ENCODE results near the gene ATP2C1. TPM values are rescaled to one million over a fixed set of nuclear protein-coding genes. Genes with fewer than 3 reads are reported as not detected.
A peak's percentile ranks its signal among the peaks of the same experiment; 100 is the strongest.

The ATP2C1 gene
- total and polyA plus RNA-seq, 2 of the 13 experiments (the other 11 are each of a cell fraction or from before 2014, with no cell fraction given) = 32.4 to 37.6 TPM

DNA sequence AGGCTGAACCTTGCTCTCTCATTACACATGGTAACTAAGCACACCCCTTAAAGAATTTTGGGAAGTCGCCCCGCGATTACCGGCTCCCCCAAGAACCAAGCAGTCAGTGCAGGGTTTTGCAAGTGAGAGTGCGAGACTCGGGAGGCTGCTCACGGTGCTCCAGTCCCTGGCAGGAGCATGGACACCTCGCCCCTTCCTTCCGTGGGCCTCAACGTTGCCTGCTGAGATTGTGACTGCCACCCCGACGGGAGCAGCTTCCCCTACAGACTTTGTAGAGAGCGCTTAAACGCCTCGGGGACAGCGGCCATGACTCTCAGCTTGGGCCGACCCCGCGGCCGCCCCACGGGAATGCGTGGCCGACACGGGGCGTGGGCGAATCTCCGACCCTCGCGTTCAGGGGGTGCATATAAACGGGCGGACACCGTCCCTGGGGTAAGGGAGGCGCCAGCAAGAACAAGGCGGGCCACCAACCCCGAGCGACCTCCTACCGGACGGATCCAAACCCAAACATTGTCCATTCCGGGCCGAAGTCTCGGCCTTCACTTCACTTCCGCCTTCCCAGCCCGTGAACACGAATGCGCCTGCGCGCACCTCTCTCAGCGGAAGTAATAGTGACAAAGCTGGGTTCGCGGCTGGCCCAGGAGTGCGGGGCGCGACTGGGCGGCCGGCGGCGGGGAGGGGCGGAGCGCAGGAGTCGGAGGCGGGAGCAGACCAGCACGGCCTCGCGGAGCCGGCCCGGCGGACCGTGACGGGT is at the start of gene ATP2C1 (continued):
- TF ChIP-seq NCOR1 (IDR thresholded peaks at IDR 0.05; ENCODE audit: borderline replicate concordance, low read length) (no peak), KLF15 (CRISPR knock-in tag; IDR thresholded peaks at IDR 0.05; ENCODE audit: borderline replicate concordance) (no peak), SNRNP70 (IDR thresholded peaks at IDR 0.05; ENCODE audit: low read depth, low read length) (no peak), ZNF512 (CRISPR knock-in tag; IDR thresholded peaks at IDR 0.05) (no peak), AKAP8 (CRISPR knock-in tag; IDR thresholded peaks at IDR 0.05) (0 out of 2 replicates have a peak, but pooled peaks have one; percentile 41), ZNF296 (CRISPR knock-in tag; conservative IDR thresholded peaks at IDR 0.05) (no peak), STAG1 (CRISPR knock-in tag; IDR thresholded peaks at IDR 0.05) (no peak), ZNF776 (CRISPR knock-in tag; IDR thresholded peaks at IDR 0.05) (peak; percentile 29; the same call in 1 of the 2 replicates), ZNF317 (CRISPR knock-in tag; IDR thresholded peaks at IDR 0.05) (no peak), ZNF337 (CRISPR knock-in tag; IDR thresholded peaks at IDR 0.05; ENCODE audit: borderline replicate concordance, low read depth) (0 out of 2 replicates have a peak, but pooled peaks have one; percentile 67), GATAD2A (CRISPR knock-in tag; IDR thresholded peaks at IDR 0.05) (no peak), ZNF788 (CRISPR knock-in tag; IDR thresholded peaks at IDR 0.05; ENCODE audit: borderline replicate concordance) (peak; percentile 83; the same call in 1 of the 2 replicates), ZNF549 (CRISPR knock-in tag; IDR thresholded peaks at IDR 0.05) (no peak), MXD4 (CRISPR knock-in tag; IDR thresholded peaks at IDR 0.05) (no peak), MYNN (CRISPR knock-in tag; IDR thresholded peaks at IDR 0.05; ENCODE audit: low read depth) (no peak; the same call in 1 of the 2 replicates), SNAPC2 (CRISPR knock-in tag; IDR thresholded peaks at IDR 0.05) (0 out of 2 replicates have a peak, but pooled peaks have one; percentile 41), RAD21 (CRISPR knock-in tag; IDR thresholded peaks at IDR 0.05) (no peak), ZNF761 (CRISPR knock-in tag; conservative IDR thresholded peaks at IDR 0.05) (no peak), PAF1 (CRISPR knock-in tag; IDR thresholded peaks at IDR 0.05) (no peak), ZNF709 (CRISPR knock-in tag; IDR thresholded peaks at IDR 0.05) (no peak; the same call in none of the 2 replicates), ZSCAN21 (CRISPR knock-in tag; IDR thresholded peaks at IDR 0.05; ENCODE audit: borderline replicate concordance) (peak; percentile 72), ZNF557 (CRISPR knock-in tag; IDR thresholded peaks at IDR 0.05) (no peak), TIGD3 (CRISPR knock-in tag; IDR thresholded peaks at IDR 0.05; ENCODE audit: borderline replicate concordance) (no peak), ZNF496 (CRISPR knock-in tag; IDR thresholded peaks at IDR 0.05; ENCODE audit: insufficient replicate concordance) (no peak), ZFYVE20 (CRISPR knock-in tag; IDR thresholded peaks at IDR 0.05; ENCODE audit: borderline replicate concordance, low read depth) (no peak)
- TF ChIP-seq, protein P1, sequence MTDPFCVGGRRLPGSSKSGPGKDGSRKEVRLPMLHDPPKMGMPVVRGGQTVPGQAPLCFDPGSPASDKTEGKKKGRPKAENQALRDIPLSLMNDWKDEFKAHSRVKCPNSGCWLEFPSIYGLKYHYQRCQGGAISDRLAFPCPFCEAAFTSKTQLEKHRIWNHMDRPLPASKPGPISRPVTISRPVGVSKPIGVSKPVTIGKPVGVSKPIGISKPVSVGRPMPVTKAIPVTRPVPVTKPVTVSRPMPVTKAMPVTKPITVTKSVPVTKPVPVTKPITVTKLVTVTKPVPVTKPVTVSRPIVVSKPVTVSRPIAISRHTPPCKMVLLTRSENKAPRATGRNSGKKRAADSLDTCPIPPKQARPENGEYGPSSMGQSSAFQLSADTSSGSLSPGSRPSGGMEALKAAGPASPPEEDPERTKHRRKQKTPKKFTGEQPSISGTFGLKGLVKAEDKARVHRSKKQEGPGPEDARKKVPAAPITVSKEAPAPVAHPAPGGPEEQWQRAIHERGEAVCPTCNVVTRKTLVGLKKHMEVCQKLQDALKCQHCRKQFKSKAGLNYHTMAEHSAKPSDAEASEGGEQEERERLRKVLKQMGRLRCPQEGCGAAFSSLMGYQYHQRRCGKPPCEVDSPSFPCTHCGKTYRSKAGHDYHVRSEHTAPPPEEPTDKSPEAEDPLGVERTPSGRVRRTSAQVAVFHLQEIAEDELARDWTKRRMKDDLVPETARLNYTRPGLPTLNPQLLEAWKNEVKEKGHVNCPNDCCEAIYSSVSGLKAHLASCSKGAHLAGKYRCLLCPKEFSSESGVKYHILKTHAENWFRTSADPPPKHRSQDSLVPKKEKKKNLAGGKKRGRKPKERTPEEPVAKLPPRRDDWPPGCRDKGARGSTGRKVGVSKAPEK (CRISPR knock-in tag; IDR thresholded peaks at IDR 0.05; ENCODE audit: borderline replicate concordance) = no peak

All from HepG2 (cell line).